SH-SY5Y (cell line): ENCODE data around the gene RABGAP1L.

Experiments used
- GATA2 ChIP-seq: IDR thresholded peaks from 2 replicates; pipeline ENCODE4 v1.6.1; 2011; ENCODE audit warnings: mild to moderate bottlenecking, low read depth, low read length
- GATA3 ChIP-seq: IDR thresholded peaks from 2 replicates; pipeline ENCODE4 v1.6.1; 2011; ENCODE audit warnings: low read depth, mild to moderate bottlenecking, low read length, moderate library complexity

DNA sequence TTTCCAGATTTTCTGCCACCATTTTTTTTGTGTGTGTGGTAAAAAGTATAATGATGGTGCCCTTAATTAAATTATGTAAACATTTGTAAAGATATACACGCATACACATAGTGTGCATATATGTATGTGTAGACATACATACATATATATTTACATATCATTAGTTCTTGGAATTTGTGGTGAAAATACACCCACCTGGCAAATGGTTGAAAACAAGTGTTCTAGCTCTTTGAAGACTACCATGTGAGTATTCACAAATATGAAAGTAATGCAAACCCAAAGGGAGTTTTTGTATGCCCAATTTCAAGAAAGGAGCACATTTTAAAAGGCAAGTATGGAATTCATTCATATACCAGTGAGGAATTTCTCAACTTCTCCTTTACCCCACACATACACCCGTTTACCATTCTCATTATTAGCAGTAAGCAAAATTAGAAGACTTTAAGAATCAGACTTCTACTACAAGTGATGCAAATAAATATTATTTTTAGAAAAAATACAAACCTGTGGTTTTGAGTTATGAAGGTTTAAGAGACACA is 8.0 kb downstream of the RABGAP1L start:
- TF ChIP-seq GATA2 = no peak
- TF ChIP-seq GATA3 = no peak
